Central memory CD8-positive, alpha-beta T cell (primary cell): Measurements from ENCODE around the gene RAB4B.
"Not testable (repeated sequence)": the region's sequence is repeated elsewhere in the genome, so short reads cannot be mapped to it uniquely, and the experiment has no call there.

ENCODE experiments used
- ATAC-seq: fragments of 150-1000 bp; cut with Tn5 transposase; replicated peaks from 2 replicates; pipeline ENCODE4 v1.10.0; 2022; ENCODE audit warnings: mild to moderate bottlenecking, moderate FRiP score, moderate number of reproducible peaks; ENCODE audit not compliant: poor library complexity, severe bottlenecking; ENCODE audit errors: extremely low read depth
- DNase-seq, 2 donors: peaks; one replicate each; pipeline ENCODE4 v3.0.0; 2021; ENCODE audit warnings: low spot score in 2 of 2
- H3K27ac Mint-ChIP-seq: one replicate; pipeline ENCODE4 v1.8.0; 2022; ENCODE audit warnings: low read depth, mild to moderate bottlenecking, moderate library complexity, mixed read lengths
- H3K27me3 Mint-ChIP-seq: one replicate; pipeline ENCODE4 v1.8.0; 2022; ENCODE audit warnings: mixed read lengths
- H3K36me3 Mint-ChIP-seq: one replicate; pipeline ENCODE4 v1.8.0; 2022; ENCODE audit warnings: mild to moderate bottlenecking, moderate library complexity, mixed read lengths; ENCODE audit not compliant: insufficient read depth
- H3K4me1 Mint-ChIP-seq: one replicate; pipeline ENCODE4 v1.8.0; 2022; ENCODE audit warnings: mixed read lengths
- H3K4me3 Mint-ChIP-seq: one replicate; pipeline ENCODE4 v1.8.0; 2022; ENCODE audit warnings: mild to moderate bottlenecking, moderate library complexity, mixed read lengths
- H3K9me3 Mint-ChIP-seq: one replicate; pipeline ENCODE4 v1.8.0; 2022; ENCODE audit warnings: mixed read lengths

The RAB4B gene

DNA sequence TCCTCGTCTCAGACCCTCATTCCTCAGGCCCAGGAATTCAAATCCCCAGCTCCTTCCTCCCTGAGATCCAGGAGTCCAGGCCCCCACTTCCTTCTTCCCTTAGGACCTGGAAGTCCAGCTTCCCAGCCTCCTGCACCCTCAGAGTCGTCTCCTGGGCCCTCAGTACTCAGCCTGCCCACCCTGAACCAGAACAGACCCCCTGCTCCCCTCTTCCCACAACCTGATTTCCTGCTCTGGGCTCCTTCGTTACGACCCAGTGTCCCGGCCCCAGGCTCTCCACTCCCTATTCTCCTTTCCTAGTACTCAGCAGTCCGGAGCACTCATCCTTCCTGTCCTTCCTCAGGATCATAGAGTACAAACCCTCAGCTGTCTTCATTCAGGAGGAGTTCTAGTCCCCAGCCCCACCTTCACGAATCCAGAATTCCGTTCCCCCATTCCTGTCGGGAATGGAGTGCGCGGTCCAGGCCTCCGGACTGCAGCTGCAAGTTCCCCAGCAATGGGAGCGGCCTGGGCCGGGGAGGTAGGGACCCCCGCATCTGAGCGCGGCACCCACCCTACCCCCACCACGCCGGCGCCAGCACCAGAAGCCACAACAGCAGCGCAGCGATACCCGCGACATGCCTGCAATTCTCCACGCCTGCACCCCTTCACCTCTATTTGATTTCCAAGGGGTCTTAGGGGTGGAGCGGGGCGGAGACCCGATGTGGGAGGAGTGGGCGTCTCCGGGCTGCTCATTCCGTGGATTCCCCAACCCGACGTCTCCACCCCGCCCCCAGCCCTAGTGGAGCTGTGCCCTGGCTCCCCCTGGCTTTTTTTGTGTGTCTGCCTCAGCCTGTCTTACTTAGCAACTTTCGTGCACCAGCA is 33.7 kb downstream of the RAB4B start:
- DNase-seq = no peak
- Mint-ChIP-seq H3K27me3 (no peaks in the 10 kb centered on the region), H3K4me1 (peaks cover 60% of the 10 kb centered on the region), H3K9me3 (no peaks in the 10 kb centered on the region), H3K36me3 (peaks cover 32% of the 10 kb centered on the region), H3K27ac (peak overlapping the region; percentile 94), H3K4me3 (peak overlapping the region; percentile 85)
- no peak for ATAC-seq

DNA sequence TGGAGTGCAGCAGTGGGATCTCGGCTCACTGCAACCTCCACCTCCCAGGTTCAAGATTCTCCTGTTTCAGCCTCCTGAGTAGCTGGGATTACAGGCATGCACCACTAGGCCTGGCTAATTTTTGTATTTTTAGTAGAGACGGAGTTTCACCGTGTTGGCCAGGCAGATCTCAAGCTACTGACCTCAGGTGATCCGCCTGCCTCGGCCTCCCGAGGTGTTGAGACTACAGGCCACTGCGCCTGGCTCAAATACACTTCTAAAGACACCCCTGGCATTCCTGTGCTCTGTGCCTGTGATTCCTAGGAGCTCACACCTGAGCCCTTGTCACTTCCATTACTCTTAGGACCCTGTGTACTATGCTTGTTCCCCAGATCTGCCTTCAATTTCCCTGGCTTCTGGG is 34.5 kb downstream of the RAB4B start:
- Mint-ChIP-seq H3K4me3 (peak overlapping the region; percentile 85), H3K27ac (peak overlapping the region; percentile 65), H3K36me3 (peaks cover 23% of the 10 kb centered on the region), H3K4me1 (peaks cover 52% of the 10 kb centered on the region)
- H3K27me3 Mint-ChIP-seq, ATAC-seq, DNase-seq, H3K9me3 Mint-ChIP-seq: not testable (repeated sequence)

DNA sequence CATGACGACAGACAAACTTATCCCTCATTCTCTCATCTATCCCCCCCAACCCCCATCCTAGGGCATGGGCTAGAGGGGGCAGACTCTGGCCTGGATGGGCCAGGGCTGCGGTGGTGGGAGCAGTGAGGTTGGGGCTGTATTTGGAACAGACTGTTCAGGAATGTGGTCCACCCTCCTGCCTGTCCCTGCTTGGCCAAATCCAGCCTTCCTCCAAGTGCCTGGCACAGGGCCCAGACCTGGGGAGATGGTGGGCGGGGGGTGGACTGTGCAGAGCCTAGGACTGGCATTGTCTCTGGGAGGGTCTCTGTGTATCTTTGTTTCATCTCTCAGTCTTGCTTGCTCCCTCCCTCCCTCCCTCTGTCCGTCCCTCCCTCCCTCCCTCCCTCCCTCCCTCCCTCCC is 35.1 kb downstream of the RAB4B start:
- peaks cover 19% of the 10 kb centered on the region for H3K36me3 Mint-ChIP-seq
- peak overlapping the region; percentile 85 for H3K4me3 Mint-ChIP-seq
- no peak for DNase-seq
- H3K9me3 Mint-ChIP-seq = no peaks in the 10 kb centered on the region
- H3K4me1 Mint-ChIP-seq = peaks cover 52% of the 10 kb centered on the region
- H3K27ac Mint-ChIP-seq = peak overlapping the region; percentile 65
- no peaks in the 10 kb centered on the region for H3K27me3 Mint-ChIP-seq
- no peak for ATAC-seq

DNA sequence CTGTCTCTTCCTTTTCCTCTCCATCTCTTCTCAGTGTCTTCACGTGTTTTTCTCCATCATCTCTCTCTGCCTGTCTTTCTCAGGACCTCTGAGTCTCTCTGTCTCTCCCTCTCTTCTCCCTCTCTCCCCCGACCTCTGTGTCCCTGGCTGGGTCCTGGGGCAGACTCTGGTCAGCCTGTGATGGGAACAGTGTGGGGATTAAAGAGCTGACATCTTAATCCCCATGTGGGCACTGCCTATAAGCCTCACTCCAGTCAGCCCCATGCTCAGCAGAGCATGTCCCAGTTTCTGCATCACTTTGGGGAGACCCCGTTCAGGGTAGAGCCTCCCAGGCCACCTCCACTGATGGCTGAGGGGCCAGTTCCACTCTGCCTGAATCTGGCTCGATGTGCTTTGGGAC is 37.2 kb downstream of the RAB4B start:
- peaks cover 11% of the 10 kb centered on the region for H3K36me3 Mint-ChIP-seq
- no peak overlapping the region for H3K4me3 Mint-ChIP-seq
- DNase-seq (no peak), ATAC-seq (no peak)
- H3K9me3 Mint-ChIP-seq = no peaks in the 10 kb centered on the region
- peaks cover 62% of the 10 kb centered on the region for H3K4me1 Mint-ChIP-seq
- H3K27ac Mint-ChIP-seq = peak overlapping the region; percentile 10
- H3K27me3 Mint-ChIP-seq = no peaks in the 10 kb centered on the region

DNA sequence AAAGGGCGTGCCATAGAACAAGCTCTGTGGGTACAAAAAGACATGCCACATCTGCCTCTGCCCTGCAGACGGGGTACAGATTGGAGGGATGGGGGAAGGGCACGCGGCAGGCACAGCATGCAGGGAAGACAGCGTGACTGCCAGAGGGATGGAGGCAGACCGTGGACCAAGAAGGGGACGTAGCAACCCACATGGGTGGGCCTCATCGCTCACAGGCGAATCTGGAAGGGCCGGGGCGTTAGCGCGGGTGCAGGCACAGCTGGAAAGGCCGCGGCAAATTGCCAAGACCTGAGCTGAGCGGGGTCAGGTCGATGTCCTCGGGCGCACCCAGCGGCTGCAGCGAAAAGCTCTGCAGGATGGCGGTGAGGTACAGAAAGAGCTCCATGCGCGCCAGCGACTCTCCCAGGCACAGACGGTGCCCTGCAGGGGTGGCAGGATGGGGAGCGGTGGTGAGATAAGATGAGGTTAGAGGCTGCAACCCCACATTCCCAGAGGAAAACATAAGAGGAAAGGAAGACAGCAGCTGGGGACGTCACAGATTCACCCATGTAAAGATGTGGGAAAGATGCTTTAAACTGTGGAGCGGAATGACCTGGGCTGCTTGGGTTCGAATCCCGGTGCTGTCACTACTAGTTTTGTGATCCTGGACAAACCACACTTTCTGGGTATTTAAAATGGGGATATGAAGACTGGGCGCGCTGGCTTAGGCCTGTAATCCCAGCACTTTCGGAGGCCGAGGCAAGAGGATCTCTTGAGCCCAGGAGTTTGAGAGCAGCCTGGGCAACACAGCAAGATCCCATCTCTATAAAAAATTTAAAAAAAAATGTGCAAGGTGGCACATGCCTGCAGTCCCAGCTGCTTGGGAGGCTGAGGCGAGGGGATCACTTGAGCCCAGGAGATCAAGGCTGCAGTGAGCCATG is 40.7 kb downstream of the RAB4B start:
- H3K36me3 Mint-ChIP-seq, H3K9me3 Mint-ChIP-seq, H3K27me3 Mint-ChIP-seq: not testable (repeated sequence)
- peak; percentile 63 to 72 for DNase-seq
- Mint-ChIP-seq H3K4me3 (peak overlapping the region; percentile 70), H3K4me1 (peaks cover 38% of the 10 kb centered on the region), H3K27ac (peak overlapping the region; percentile 91)
- peak; percentile 96 for ATAC-seq

DNA sequence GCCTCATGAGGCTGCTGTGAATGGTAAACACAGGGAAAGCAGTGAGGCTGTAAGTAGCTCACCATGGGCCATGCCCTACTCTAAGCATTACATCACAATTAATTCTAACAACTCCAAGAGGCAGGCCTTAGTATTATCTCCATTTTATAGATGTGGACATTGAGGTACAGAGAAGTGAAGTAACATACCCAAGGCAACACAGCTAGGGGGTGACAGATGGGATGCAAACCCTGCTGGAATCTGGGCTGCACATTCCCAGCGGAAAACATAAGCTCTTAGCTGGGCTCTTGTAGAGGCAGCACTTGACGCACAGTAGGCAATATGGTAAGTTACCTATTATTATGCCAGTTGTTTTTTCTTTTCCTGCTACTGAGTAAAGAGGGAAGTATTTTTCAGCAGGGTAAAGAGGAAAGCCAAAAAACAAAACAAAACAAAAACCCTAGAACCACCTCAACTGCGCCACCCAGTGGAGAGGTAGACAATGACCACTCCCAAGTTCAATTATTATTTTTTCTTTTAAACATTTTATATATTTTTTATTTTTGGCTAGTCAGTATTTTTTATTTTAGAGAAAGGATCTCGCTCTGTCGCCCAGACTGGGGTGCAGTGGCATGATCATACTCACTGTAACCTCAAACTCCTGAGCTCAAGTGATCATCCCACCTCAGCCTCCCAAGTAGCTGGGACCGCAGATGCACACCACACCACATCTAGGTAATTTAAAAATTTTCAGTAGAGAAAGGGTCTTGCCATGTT is 41.6 kb downstream of the RAB4B start:
- peak; percentile 58 to 62 for DNase-seq
- peaks cover 39% of the 10 kb centered on the region for H3K4me1 Mint-ChIP-seq
- peak overlapping the region; percentile 62 for H3K27ac Mint-ChIP-seq
- H3K27me3 Mint-ChIP-seq, H3K36me3 Mint-ChIP-seq, ATAC-seq, H3K4me3 Mint-ChIP-seq, H3K9me3 Mint-ChIP-seq: not testable (repeated sequence)

DNA sequence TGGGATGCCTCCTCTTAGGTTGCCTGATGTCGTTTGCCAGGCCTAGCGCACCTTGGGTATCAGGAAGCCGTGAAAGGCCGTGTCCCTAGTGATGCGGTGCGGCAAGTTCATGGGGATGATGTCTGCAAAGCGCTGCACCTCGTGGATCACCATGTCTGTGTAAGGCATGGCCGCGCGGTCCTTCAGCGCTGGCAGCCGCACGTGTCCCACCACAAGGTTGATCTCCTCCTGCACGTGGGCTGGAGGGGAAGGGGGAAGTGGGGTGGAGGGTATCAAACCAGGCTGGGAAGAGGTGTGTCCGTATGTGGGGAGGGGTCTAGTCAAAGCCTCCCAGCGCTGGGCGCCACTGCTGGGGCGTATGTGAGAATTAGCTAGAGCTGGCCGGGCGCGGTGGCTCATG is 44.1 kb downstream of the RAB4B start:
- Mint-ChIP-seq H3K4me1 (peaks cover 60% of the 10 kb centered on the region), H3K36me3 (peaks cover 14% of the 10 kb centered on the region), H3K9me3 (no peaks in the 10 kb centered on the region), H3K27ac (peak overlapping the region; percentile 38), H3K27me3 (no peaks in the 10 kb centered on the region), H3K4me3 (no peak overlapping the region)
- DNase-seq (peak in 1 of 2 donors; percentile 7), ATAC-seq (no peak)

DNA sequence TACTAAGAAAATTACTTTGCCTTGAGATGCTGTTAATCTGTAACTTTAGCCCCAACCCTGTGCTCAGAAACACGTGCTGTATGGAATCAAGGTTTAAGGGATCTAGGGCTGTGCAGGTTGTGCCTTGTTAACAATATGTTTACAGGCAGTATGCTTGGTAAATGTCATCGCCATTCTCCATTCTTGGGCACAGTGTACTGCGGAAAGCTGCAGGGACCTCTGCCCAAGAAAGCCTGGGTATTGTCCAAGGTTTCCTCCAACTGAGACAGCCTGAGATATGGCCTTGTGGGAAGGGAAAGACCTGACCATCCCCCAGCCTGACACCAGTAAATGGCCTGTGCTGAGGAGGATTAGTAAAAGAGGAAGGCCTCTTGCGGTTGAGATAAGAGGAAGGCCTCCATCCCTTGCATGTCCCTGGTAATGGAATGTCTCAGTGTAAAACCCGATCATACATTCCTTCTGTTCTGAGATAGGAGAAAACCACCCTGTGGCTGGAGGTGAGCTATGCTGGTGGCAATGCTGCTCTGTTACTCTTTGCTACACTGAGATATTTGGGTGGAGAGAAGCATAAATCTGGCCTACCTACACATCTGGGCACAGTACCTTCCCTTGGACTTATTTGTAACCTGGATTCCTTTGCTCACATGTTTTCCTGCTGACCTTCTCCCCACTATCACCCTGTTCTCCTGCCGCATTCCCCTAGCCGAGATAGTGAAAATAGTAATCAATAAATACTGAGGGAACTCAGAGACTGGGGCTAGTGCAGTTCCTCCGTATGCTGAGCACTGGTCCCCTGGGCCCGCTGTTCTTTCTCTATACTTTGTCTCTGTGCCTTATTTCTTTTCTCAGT is 44.9 kb downstream of the RAB4B start:
- H3K9me3 Mint-ChIP-seq, H3K4me3 Mint-ChIP-seq, ATAC-seq: not testable (repeated sequence)

DNA sequence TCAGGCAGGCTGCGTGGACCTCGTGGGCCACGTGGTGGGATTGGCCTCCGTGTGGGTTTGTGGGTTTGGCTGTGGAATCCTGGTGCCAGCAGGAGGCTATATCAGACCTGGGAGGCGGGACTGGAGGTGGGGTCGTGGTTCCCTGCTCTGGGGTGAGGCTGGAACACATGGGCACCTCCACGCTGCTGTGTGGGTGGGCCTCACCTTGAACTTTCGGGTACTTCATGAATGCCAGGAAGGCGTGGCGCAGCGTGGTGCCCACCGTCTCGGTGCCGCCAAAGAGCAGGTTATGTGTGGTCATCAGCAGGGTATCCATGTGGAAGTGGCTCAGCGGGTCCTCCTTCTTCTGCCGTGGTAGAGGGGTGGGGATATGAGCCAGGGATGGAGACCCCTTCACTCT is 46.9 kb downstream of the RAB4B start:
- Mint-ChIP-seq H3K4me1 (peaks cover 47% of the 10 kb centered on the region), H3K27ac (peak overlapping the region; percentile 94), H3K36me3 (peaks cover 12% of the 10 kb centered on the region)
- not testable (repeated sequence) for H3K4me3 Mint-ChIP-seq, H3K9me3 Mint-ChIP-seq, DNase-seq, H3K27me3 Mint-ChIP-seq, ATAC-seq

More for the DNA sequence above, 44.9 kb downstream of the RAB4B start:
- not testable (repeated sequence) for H3K27me3 Mint-ChIP-seq, DNase-seq
- peak overlapping the region; percentile 96 for H3K27ac Mint-ChIP-seq
- peaks cover 61% of the 10 kb centered on the region for H3K4me1 Mint-ChIP-seq
- peaks cover 14% of the 10 kb centered on the region for H3K36me3 Mint-ChIP-seq

DNA sequence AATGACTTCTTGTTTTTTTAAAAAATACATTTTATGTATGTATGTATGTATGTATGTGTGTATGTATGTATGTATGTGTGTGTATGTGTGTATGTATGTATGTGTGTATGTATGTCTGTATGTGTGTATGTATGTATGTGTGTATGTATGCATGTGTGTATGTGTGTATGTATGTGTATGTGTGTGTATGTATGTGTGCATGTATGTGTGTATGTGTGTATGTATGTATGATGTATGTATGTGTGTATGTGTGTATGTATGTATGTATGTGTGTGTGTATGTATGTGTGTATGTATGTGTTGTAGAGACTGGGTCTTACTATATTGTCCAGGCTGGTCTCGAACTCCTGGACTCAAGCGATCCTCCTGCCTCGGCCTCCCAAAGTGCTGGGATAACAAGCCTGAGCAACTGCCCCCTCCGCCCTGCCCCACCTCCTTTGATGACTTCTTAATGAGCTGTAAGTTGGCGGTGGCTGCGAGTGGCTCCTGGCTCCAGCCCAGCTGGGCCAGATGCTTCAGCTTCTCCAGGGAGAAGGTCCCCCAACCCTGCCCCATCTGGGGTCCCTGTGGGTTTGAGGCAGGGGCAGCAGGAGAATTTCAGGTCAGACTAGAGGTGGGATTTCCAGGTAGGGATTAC is 47.5 kb downstream of the RAB4B start:
- peak overlapping the region; percentile 14 for H3K4me3 Mint-ChIP-seq
- peaks cover 12% of the 10 kb centered on the region for H3K36me3 Mint-ChIP-seq
- not testable (repeated sequence) for H3K27me3 Mint-ChIP-seq, ATAC-seq, DNase-seq, H3K9me3 Mint-ChIP-seq
- peak overlapping the region; percentile 94 for H3K27ac Mint-ChIP-seq
- H3K4me1 Mint-ChIP-seq = peaks cover 47% of the 10 kb centered on the region

DNA sequence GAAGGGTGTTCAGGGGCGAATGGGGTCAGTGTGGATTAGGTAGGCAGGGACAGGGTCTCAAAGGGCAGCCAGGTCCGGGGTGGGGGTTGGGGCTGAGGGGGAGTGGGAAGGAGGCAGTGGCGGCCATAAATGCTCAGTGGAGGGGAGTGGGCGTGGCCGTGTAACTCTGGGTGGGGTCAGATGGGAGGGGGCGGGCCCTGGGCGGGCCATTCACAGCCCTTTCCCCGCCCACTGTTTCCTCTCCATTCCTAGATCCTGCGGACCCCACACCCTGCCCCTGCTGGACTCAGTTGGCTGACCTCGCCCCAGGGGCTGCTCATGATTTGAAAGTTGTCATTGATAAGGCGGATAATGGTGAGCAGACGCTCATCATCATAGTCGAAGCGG is 48.3 kb downstream of the RAB4B start:
- not testable (repeated sequence) for DNase-seq, ATAC-seq, H3K9me3 Mint-ChIP-seq, H3K27me3 Mint-ChIP-seq
- Mint-ChIP-seq H3K27ac (peak overlapping the region; percentile 94), H3K4me3 (peak overlapping the region; percentile 52), H3K36me3 (peaks cover 12% of the 10 kb centered on the region), H3K4me1 (peaks cover 47% of the 10 kb centered on the region)
